Measurements from ENCODE around the gene RRP1. TPM values are rescaled to one million over a fixed set of nuclear protein-coding genes. Genes with fewer than 3 reads are reported as not detected.

RRP1 gene, protein sequence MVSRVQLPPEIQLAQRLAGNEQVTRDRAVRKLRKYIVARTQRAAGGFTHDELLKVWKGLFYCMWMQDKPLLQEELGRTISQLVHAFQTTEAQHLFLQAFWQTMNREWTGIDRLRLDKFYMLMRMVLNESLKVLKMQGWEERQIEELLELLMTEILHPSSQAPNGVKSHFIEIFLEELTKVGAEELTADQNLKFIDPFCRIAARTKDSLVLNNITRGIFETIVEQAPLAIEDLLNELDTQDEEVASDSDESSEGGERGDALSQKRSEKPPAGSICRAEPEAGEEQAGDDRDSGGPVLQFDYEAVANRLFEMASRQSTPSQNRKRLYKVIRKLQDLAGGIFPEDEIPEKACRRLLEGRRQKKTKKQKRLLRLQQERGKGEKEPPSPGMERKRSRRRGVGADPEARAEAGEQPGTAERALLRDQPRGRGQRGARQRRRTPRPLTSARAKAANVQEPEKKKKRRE
- 10 to 100 TPM in 11 of 12 donors, not detected in 1; 14.4 to 32.8 (median 17.7) TPM for polyA plus RNA-seq (ENCODE audit: insufficient read length in 12 of 12)
- long read RNA-seq, donor 1, transcript RRP1-207 (13 exons, 3,022 nt) = major isoform, 5 of 5 reads
- long read RNA-seq, donor 1, partial matches to known transcripts = 0 of 5 reads
- long read RNA-seq, donor 1, other reads (novel, unspliced or antisense) = 0 of 5 reads
- long read RNA-seq, donor 2, transcript RRP1-207 (13 exons, 3,022 nt) = major isoform, 8 of 8 reads
- long read RNA-seq, donor 2, partial matches to known transcripts = 0 of 8 reads
- long read RNA-seq, donor 2, other reads (novel, unspliced or antisense) = 0 of 8 reads
- long read RNA-seq, donor 3, partial matches to known transcripts = 0 of 2 reads
- long read RNA-seq, donor 3, other reads (novel, unspliced or antisense) = 0 of 2 reads
- long read RNA-seq, donor 4, partial matches to known transcripts = 0 of 1 reads
- long read RNA-seq, donor 4, other reads (novel, unspliced or antisense) = 0 of 1 reads
- long read RNA-seq, donor 5, transcript RRP1-207 (13 exons, 3,022 nt) = major isoform, 5 of 6 reads
- long read RNA-seq, donor 5, partial matches to known transcripts = 0 of 6 reads
- long read RNA-seq, donor 5, other reads (novel, unspliced or antisense) = 0 of 6 reads
- long read RNA-seq, donor 6, partial matches to known transcripts = 0 of 1 reads
- long read RNA-seq, donor 6, other reads (novel, unspliced or antisense) = 0 of 1 reads
- long read RNA-seq, donor 7, partial matches to known transcripts = 0 of 2 reads
- long read RNA-seq, donor 7, other reads (novel, unspliced or antisense) = 0 of 2 reads
- long read RNA-seq, donor 8, partial matches to known transcripts = 0 of 2 reads
- long read RNA-seq, donor 8, other reads (novel, unspliced or antisense) = 0 of 2 reads
- long read RNA-seq, donor 9, partial matches to known transcripts = 0 of 4 reads
- long read RNA-seq, donor 9, other reads (novel, unspliced or antisense) = 0 of 4 reads
- long read RNA-seq, donor 10, partial matches to known transcripts = 0 of 3 reads
- long read RNA-seq, donor 10, other reads (novel, unspliced or antisense) = 0 of 3 reads
- long read RNA-seq, donor 11, partial matches to known transcripts = 0 of 3 reads
- long read RNA-seq, donor 11, other reads (novel, unspliced or antisense) = 0 of 3 reads

DNA sequence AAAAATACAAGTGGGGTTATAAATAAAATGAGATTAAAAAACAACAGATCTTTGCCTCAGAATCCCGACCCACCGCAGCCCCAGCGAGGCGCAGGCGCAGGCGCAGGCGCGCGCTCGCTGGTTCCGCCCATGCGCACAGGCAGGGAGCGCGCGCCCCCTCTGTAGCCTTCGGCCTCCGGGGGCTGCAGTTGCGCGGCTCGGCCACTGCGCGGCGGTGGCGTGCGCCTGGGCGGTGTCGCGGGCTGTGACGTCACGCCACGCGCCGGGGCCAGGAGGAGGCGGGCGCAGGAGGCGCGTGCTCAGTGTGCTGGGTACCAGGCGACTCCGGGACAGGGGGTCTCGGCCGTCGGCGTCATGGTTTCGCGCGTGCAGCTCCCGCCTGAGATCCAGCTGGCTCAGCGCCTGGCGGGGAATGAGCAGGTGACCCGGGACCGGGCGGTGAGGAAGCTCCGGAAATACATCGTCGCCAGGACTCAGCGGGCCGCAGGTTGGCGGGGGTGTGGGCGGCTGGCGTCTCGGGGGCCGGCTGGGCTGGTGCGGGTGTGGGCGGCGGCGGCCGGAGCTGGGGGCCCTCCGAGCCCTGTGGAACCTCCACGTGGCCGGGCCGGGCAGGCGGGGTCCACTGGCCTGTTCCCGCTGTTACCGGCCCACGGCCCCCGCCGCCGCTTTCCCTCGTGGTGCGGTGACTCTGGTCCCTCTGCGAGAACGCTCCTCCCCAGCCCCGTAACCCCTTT lies at the start of gene RRP1:
Gene RRP1, plus strand, starts transcription at position 302 of the 734 bp plus-strand sequence. Its CDS starts 53 bp downstream, at position 355.
- DNase-seq = peak; percentile 91

DNA sequence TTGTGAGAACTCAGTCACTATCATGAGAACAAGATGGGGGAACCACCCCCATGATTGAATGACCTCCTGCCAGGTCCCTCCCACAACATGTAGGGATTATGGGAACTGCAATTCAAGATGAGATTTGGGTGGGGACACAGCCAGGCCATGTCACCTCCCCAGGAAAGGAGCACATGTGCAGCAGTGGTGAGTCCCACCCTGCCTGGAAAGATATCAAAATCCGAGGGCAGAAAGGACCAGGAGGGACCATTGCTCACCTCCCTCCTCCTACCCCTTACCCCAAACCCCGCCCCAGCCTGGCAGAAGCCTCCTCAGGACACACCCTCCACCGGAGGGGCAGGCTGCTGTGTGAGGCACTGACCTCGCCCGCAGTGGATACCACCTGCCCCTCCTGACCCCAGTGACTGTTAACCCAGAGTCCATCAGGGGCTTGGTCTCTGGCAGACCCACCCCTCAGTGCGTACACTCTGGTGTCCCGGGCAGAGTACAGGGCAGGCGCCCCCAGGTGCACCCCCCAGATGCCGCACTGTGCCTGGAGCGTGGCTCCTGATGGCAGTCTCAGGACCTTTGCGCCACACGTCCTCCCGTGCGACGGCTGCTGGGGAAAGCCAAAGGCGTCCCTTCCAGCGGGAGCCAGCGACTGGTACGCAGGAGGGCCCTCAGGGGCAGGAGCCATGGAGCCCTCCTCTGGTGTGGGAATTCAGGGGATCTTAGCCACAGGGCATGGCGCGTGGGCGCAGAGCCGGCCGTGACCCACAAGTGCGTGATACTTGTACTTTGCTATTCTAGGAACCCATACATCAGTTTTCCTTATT lies 49.5 kb upstream of the RRP1 start:
- DNase-seq = no peak

DNA sequence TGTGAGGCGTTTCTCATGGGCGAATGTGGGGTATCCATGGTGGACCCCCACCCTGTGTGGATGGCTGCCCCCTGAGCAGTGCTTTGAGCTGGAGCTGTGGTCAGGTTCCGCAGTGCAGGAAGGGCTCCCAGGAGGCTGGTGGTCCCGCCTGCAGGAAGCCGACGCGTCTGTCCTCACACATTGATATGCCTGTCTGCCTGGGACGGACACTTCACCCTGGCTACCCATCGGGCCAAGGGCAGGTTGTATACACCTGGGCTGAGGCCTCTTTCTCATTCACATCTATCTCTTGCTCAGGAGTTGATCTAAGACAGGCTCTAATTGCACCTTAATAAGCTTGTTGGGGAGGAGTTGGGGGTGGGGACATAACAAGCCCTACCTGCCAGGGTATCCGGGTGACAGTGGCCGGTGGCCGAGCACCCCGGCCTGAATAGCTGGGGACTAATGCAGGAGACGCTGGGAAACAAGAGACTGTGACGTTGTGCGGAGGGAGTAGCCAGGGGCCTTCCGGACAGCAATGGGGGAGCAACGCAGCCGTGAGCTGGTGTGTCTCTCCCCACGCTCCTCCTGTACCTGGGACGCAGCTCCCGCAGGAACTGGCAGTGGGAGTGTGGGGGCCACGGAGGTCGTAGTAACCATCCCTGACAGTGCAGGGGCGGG lies 48.8 kb upstream of the RRP1 start:
- peak; percentile 60 for DNase-seq

DNA sequence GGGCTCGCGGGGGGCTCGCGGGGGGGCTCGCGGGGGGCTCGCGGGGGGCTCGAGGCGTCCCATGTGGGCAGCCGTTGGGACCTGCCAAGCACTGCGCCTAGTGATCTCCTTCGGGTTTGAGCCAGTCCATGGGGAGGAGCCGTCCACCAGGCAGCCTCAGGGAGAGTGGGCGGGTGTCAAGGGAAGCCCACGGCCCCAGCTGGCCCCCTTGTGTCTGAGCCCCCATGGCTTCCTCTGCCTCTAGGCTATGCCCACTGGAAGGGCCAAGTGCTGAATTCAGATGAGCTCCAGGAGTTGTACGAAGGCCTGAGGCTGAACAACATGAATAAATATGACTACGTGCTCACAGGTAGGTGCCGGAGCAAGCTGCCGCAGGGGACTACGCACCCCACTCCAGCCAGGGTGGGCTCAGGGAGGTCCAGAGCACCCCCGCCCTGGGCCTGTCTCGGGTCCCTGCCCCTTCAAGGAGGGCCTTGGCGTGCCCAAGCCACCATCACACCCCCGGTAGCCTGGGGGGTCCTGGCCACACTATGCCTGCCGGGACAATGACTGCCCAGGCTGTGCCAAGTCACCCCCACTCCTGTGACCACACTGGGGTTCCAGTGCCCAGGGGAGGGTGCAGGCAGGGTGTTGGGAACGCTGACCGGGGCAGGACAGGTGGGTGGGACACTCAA lies 47.8 kb upstream of the RRP1 start:
- DNase-seq = no peak

DNA sequence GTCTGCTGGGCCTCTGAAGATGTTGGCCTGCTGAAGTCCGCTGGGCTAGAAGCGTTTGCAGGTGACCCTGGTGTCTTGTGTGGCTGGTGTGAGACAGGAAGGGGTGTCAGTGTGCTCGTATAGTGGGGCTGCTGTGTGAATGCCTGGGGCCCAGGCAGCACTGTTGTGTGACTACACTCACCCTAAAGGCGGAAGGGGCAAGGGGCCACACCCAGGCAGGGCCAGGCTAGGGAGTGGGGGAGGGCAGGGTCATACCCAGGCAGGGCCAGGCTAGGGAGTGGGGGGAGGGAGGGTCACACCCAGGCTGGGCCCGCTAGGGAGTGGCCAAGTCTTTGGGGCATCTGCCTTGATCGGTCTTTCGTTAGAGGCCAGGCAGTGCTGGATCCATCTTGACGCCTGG lies 45.4 kb upstream of the RRP1 start:
- no peak for DNase-seq

DNA sequence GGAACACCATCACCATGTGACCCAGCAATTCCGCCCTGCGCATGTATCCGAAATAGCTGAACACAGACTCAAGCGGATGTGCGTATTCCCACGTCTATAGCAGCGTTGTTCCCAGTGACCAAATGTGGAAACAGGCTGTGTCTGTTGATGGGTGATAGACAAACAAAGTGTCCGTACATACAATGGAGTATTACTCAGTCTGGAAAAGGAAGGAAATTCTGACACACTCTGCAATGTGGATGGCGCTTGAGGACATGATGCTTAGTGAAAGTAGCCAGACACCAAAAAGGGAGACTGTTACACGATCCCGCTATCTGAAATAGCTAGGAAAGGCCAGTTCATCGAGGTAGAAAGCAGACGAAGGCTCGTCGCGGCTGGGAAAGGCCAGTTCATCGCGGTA lies 44.7 kb upstream of the RRP1 start:
- DNase-seq = no peak

DNA sequence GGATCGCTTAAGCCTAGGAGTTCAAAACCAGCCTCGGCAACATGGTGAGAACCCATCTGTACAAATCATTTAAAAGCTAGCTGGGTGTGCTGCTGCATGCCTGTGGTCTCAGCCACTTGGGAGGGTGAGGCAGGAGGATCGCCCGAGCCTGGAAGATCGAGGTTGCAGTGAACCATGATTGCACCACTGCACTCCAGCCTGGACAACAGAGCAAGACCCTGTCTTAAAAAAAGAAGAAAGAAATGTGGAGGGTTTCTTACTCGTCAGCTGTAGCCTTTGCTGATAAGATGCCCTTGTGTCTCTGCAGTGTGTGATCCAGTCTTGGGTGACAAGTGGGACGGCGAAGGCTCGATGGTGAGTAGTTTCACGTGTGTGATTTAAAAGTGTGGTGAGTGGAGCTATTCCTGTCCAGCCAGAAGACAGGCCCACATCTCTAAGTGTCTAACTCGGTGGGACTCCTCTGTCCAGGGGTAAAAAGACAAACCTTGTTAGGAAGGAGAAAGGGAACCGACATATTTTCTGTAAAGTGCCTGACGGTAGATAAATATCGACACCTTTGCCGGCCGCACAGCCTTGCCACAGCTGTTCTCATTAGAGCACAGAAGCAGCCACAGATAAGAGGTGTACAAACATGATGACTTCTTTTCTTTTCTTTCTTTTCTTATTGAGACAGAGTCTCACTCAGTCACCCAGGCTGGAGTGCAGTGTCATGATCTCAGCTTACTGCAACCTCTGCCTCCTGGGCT lies 43.4 kb upstream of the RRP1 start:
- DNase-seq = no peak

DNA sequence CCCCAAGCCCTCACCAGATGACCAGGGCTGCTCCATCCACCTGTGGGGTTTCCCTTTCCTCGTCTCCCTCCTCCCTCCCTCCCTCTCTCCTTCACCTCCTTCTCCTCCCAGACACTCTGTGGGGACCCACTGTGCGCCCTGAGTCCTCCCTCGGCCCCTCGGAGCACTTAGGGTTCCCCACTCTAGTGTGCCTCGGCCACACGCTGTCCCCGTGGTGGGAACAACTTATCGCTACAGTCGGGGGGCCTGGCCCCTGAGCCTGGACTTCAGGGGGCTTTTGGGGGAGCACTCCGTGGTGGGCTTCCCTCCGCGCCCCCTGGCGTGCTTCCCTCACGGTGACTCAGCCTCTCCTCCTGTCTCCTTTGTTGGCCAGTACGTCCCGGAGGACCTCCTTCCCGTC lies 40.8 kb upstream of the RRP1 start:
- no peak for DNase-seq

DNA sequence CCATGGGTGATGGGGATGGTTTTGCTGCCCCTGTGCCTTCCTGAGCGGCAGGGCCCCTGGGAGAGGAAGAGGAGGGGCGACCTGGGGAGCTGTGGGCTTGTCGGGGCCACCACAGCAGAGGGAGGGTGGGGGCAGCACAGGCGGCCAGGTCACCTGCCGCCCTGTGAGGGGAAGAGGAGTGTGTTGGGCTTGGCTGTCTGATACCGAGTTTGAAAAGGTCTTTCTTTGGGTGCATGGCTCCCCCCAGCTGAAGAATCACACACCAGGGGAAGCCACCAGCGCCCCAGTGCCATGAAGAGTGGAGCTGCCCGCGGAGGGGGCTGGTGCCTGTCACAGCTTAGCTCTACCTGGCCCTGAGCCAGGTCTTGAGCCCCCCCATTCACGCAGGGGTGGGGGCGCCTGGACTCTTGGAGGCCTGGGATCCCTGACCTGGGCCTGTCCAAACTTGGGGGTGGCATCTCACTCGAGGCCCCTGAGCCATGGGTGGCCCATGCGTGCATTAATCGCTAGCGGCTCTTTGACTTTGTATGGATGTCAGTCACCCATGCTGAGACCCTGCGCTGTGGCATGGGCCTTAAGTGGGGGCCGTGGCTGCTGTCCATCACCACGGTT lies 39.6 kb upstream of the RRP1 start:
- DNase-seq = no peak

DNA sequence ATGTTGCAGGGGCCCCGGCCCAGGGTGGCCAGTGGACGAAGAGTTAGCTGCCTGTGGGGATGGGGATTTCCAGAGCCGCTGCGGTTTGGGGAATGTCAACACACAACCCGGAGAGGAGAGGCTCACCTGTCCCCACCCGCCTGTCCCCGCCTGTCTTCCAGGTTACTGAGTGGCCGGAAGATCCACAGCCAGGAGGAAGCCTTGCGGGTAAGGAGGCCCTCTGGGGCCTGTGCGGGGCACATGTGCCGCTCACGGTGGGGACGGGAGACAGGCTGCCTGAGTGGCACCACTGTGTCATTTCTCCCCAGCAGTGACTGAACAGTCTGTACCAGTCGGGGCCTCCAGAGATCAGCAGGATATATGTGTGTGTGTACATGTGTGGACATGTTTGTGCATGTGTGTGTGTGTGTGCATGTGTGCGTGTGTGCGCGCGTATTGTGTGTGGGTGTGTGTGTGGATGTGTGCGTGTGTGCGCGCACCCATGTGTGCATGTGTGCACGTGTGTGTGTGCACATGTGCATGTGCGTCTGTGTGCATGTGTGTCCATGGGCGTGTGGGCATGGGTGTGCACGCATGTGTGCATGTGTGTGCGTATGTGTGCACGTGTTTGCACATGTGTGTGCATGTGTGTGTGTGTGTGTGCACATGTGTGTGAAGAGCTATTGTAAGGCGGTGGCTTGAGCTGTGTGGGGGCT lies 38.9 kb upstream of the RRP1 start:
- no peak for DNase-seq

DNA sequence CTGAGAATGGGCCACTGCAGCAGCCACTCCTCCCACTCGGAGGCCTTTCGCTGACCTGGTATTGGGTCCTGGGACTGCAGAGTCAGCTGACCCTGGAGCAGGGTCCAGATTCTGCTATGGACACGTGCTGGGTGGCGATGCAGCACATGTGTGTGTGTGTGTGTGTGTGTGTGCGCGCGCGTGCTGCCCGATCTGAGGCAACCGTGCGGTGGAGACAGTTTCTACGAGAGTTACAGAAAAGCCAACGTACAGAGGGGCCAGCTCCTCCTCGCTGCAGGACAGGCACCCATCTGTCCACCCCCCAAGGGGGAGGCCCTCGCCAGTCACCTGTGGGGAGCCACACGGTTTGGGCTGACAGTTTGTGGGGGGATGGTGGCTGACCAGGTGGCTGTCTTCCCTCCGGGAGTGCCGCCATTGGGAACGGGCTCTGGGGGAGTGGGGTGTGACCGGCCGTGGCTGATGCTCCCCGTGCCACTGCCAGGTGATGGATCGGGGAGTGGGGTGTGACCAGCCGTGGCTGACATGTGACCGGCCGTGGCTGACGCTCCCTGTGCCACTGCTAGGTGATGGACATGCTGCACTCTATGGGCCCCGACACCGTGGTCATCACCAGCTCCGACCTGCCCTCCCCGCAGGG lies 37.3 kb upstream of the RRP1 start:
- DNase-seq = no peak

DNA sequence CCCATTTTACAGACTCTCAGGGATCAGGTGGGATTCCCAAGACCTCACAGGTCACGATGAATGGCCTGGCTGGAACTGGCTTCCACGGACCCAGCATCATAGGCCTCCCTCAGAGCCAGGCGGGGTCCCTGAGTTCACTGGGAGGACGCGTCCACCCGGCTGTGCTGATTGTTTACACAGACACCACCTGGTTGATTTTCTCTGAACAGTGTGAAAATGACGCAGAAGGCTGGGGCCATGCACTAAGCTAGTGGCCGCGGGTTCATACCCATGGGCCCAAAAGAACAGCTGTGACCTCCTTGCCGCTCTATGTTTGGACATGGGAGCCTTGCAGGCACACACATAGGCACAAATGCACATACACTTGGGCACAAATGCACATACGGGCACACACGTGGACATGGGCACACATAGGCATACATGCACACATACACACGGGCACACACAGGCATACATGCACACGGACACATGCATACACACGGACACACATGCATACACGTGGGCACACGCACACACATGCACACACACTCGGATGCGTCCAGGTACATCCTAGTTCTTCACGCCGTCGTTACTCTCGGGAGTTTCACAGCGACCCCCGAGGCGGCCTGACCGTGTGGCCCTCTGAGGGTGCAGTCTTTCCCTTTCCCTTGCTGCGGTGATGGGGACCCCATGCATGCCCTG lies 36.5 kb upstream of the RRP1 start:
- DNase-seq = no peak

DNA sequence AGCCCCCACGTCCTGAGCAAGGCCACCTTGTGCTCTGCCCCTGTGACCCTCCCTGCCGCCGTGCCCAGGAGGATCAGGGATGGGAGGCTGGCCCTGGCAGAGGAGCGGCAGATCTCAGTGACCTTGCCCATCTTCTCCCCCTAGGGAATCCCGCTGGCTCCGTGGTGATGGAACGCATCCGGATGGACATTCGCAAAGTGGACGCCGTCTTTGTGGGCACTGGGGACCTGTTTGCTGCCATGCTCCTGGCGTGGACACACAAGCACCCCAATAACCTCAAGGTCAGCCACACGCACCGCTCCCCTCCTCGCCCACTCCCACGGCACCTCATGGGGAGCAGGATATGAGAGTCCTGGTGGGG lies 36.0 kb upstream of the RRP1 start:
- no peak for DNase-seq

DNA sequence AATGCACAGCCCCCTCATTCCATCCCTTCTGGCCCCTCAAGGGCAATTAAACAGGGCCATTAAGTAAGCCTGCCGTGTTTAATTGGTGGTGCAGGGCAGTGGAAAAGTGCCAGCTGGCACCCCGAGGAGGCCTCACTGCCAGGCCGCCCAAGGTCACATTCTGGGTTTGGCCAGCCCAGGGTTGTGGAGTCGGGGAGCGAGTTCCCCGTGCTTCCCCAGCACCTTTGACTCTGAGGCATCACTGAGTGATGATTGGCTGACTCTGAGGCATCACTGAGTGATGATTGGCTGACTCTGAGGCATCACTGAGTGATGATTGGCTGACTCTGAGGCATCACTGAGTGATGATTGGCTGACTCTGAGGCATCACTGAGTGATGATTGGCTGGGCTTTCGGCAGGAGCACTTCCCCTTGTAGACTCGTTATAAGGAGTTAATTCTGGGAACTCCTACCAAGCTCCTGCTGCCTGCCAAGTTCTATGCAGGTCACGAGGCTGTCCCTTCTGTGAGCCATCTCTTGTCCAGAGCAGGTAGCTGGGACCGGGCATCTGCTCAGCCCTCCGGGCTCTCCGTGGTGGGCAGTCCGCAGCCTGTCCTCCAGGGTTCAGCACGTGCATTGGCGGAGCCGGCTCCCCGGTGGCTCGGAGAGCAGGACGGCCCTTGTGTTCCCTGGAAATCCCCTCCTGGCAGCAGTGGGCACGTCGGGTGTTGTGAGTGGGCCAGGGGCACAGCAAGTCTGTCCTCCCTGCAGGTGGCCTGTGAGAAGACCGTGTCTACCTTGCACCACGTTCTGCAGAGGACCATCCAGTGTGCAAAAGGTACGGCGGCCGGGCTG lies 34.2 kb upstream of the RRP1 start:
- no peak for DNase-seq
